NCI-H526 (cell line): ENCODE measurements around the gene ATXN2.
"Not testable (repeated sequence)": the region's sequence is repeated elsewhere in the genome, so short reads cannot be mapped to it uniquely, and the experiment has no call there.

Source experiments
- DNase-seq, 2 experiments: peaks; one replicate each; lab custom pipeline; 2025; lab: John Stamatoyannopoulos, UW

The ATXN2 gene

GRCh38 chr12:111494676-111495075, 104.4 kb downstream of the ATXN2 start:
- DNase-seq = no peak

- DNase-seq = not testable (repeated sequence)
Measured at GRCh38 chr12:111492979-111493378, 106.1 kb downstream of the ATXN2 start.

GRCh38 chr12:111488798-111489197, 110.3 kb downstream of the ATXN2 start:
- DNase-seq = no peak

GRCh38 chr12:111488271-111488670, 110.8 kb downstream of the ATXN2 start:
- no peak for DNase-seq

GRCh38 chr12:111482462-111482861, 116.7 kb downstream of the ATXN2 start:
- no peak for DNase-seq

GRCh38 chr12:111471236-111471635, 127.9 kb downstream of the ATXN2 start:
- DNase-seq = no peak

- no peak for DNase-seq
Measured at GRCh38 chr12:111469401-111469800, 129.7 kb downstream of the ATXN2 start.

- DNase-seq = no peak
Measured at GRCh38 chr12:111467857-111468241, 131.3 kb downstream of the ATXN2 start.

- DNase-seq = no peak
Measured at GRCh38 chr12:111467092-111467856, 131.8 kb downstream of the ATXN2 start.

- no peak for DNase-seq
Measured at GRCh38 chr12:111462210-111462769, 136.8 kb downstream of the ATXN2 start.

- not testable (repeated sequence) for DNase-seq
Measured at GRCh38 chr12:111460111-111460510, 139.0 kb downstream of the ATXN2 start.

GRCh38 chr12:111458546-111459172, 140.5 kb downstream of the ATXN2 start:
- no peak for DNase-seq

GRCh38 chr12:111457577-111457976, 141.5 kb downstream of the ATXN2 start:
- DNase-seq = no peak

GRCh38 chr12:111457071-111457470, 142.0 kb downstream of the ATXN2 start:
- DNase-seq = no peak

GRCh38 chr12:111455448-111456320, 143.4 kb downstream of the ATXN2 start:
- DNase-seq = no peak

- no peak for DNase-seq
Measured at GRCh38 chr12:111454716-111455447, 144.2 kb downstream of the ATXN2 start.

GRCh38 chr12:111454311-111454710, 144.8 kb downstream of the ATXN2 start:
- DNase-seq = no peak

GRCh38 chr12:111453071-111453989, 145.8 kb downstream of the ATXN2 start:
- no peak for DNase-seq

- DNase-seq = peak; percentile 20 to 58
Measured at GRCh38 chr12:111451649-111452129, 147.4 kb downstream of the ATXN2 start.

- no peak for DNase-seq
Measured at GRCh38 chr12:111451232-111451631, 147.9 kb downstream of the ATXN2 start.
